ENCODE results near the gene USP16.

The USP16 gene

GRCh38 chr21:29024474-29025327, at the start of gene USP16:
Gene USP16 (plus strand): TSS chr21:29024668. CDS start chr21:29027914, 3,246 bp downstream.
- TF ChIP-seq GATA3 (IDR thresholded peaks at IDR 0.05; ENCODE audit: low read depth, low read length) (no peak), GATA2 (IDR thresholded peaks at IDR 0.05; ENCODE audit: low read depth, low read length) (no peak)

DNA sequence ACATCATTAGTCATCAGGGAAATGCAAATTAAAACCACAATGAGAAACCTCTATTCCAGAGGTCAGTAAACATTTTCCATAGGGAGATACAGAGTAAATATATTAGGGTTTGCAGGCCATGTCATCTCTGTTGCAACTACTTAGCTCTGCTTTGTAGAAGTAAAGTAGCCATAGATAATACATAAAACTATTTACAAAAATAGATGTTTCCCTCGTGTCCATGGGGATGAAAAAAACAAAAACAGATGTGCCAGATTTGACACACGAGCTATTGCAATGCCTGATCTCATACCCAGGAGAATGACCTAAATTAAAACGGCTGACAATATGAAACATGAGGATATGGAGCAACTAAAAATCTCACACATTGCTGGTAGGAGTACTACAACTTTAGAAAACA, 49.1 kb upstream of the USP16 start:
- TF ChIP-seq GATA2 (IDR thresholded peaks at IDR 0.05; ENCODE audit: low read depth, low read length) (no peak), GATA3 (IDR thresholded peaks at IDR 0.05; ENCODE audit: low read depth, low read length) (no peak)

- no peak for TF ChIP-seq GATA2 (IDR thresholded peaks at IDR 0.05; ENCODE audit: low read depth, low read length)
- no peak for TF ChIP-seq GATA3 (IDR thresholded peaks at IDR 0.05; ENCODE audit: low read depth, low read length)
Observed at GRCh38 chr21:28979092-28979491, 45.4 kb upstream of the USP16 start.

- no peak for TF ChIP-seq GATA3 (IDR thresholded peaks at IDR 0.05; ENCODE audit: low read depth, low read length)
- no peak for TF ChIP-seq GATA2 (IDR thresholded peaks at IDR 0.05; ENCODE audit: low read depth, low read length)
Observed at GRCh38 chr21:28982637-28983036, 41.8 kb upstream of the USP16 start.

- TF ChIP-seq GATA2 (IDR thresholded peaks at IDR 0.05; ENCODE audit: low read depth, low read length) = no peak
- no peak for TF ChIP-seq GATA3 (IDR thresholded peaks at IDR 0.05; ENCODE audit: low read depth, low read length)
Observed at GRCh38 chr21:28986677-28987076, 37.8 kb upstream of the USP16 start.

GRCh38 chr21:28991861-28992525, 32.5 kb upstream of the USP16 start:
- TF ChIP-seq GATA2 (IDR thresholded peaks at IDR 0.05; ENCODE audit: low read depth, low read length) (no peak), GATA3 (IDR thresholded peaks at IDR 0.05; ENCODE audit: low read depth, low read length) (no peak)

- TF ChIP-seq GATA3 (IDR thresholded peaks at IDR 0.05; ENCODE audit: low read depth, low read length) = no peak
- no peak; the same call in 1 of the 2 replicates for TF ChIP-seq GATA2 (IDR thresholded peaks at IDR 0.05; ENCODE audit: low read depth, low read length)
Observed at GRCh38 chr21:28992526-28993292, 31.8 kb upstream of the USP16 start, which contains the start of gene LTN1. Gene LTN1 (minus strand): TSS chr21:28992877. CDS start chr21:28992805, 72 bp downstream.

GRCh38 chr21:28993293-28993629, 31.2 kb upstream of the USP16 start:
- TF ChIP-seq GATA2 (IDR thresholded peaks at IDR 0.05; ENCODE audit: low read depth, low read length) (no peak), GATA3 (IDR thresholded peaks at IDR 0.05; ENCODE audit: low read depth, low read length) (no peak)

- TF ChIP-seq GATA2 (IDR thresholded peaks at IDR 0.05; ENCODE audit: low read depth, low read length) (0 out of 2 replicates have a peak, but pooled peaks have one; percentile 5), GATA3 (IDR thresholded peaks at IDR 0.05; ENCODE audit: low read depth, low read length) (no peak)
Observed at GRCh38 chr21:29002442-29003144, 21.9 kb upstream of the USP16 start.

- no peak for TF ChIP-seq GATA2 (IDR thresholded peaks at IDR 0.05; ENCODE audit: low read depth, low read length)
- TF ChIP-seq GATA3 (IDR thresholded peaks at IDR 0.05; ENCODE audit: low read depth, low read length) = no peak
Observed at GRCh38 chr21:29005696-29006095, 18.8 kb upstream of the USP16 start.

- TF ChIP-seq GATA2 (IDR thresholded peaks at IDR 0.05; ENCODE audit: low read depth, low read length) (no peak), GATA3 (IDR thresholded peaks at IDR 0.05; ENCODE audit: low read depth, low read length) (no peak)
Observed at GRCh38 chr21:29007135-29007534, 17.3 kb upstream of the USP16 start.

DNA sequence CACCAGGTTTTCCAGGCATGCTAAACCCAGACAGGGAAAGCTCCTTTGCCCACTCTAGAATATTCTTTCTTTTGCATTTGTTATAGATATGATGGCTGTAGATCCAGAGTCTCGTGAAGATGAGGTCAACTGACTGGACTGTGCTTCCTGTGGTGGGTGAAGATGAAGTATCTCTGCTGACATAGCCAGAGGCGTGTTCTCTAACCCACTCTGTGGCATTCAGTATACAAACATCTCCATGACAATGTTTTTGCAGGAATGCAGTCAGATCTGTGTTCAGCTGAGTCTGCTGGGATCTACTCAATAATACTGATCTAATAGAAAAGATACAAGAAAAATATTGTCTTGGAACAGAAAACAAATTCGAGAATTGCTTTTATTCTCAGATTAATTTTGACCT, 16.7 kb upstream of the USP16 start:
- TF ChIP-seq GATA2 (IDR thresholded peaks at IDR 0.05; ENCODE audit: low read depth, low read length) (no peak), GATA3 (IDR thresholded peaks at IDR 0.05; ENCODE audit: low read depth, low read length) (no peak)

DNA sequence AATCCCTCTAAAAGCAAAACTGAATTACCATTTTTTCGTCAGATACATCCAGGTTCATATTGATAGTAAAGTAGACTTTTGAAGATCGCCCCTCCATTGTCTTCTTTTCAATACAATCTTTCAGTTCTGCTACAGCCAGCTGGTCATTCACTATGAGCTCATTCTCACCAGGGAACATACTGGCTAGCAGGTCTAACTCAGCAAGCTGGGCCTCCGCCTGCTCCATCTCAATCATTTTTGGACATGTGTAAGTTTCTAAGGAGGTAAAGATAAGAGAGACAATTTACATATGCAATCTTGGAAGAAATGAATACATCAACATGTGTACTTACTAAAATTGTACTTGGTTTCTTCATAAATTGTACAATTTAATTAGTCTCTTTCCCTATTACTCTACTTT, 16.1 kb upstream of the USP16 start:
- TF ChIP-seq GATA2 (IDR thresholded peaks at IDR 0.05; ENCODE audit: low read depth, low read length) (no peak), GATA3 (IDR thresholded peaks at IDR 0.05; ENCODE audit: low read depth, low read length) (no peak)

Data from SH-SY5Y (cell line).